Measurements from ENCODE around the gene CACNA2D3.

- TF ChIP-seq GATA3 (IDR thresholded peaks at IDR 0.05; ENCODE audit: low read depth, low read length), result no peak
- TF ChIP-seq GATA2 (IDR thresholded peaks at IDR 0.05; ENCODE audit: low read depth, low read length), result no peak
These were observed 204.6 kb downstream of the CACNA2D3 start for GRCh38 chr3:54326951-54327350.
